ENCODE results near the gene TTC38.

Gene TTC38

GRCh38 chr22:46335201-46336118 lies 67.7 kb downstream of the TTC38 start, which contains the start of gene TRMU:
TRMU (plus strand) TSS chr22:46335714; CDS start chr22:46335765, 51 bp downstream.
- DNase-seq = peak; percentile 90

GRCh38 chr22:46336119-46337078 lies 68.6 kb downstream of the TTC38 start:
- DNase-seq = no peak

- no peak for DNase-seq
Observed at GRCh38 chr22:46337870-46338269, 70.1 kb downstream of the TTC38 start.

DNA sequence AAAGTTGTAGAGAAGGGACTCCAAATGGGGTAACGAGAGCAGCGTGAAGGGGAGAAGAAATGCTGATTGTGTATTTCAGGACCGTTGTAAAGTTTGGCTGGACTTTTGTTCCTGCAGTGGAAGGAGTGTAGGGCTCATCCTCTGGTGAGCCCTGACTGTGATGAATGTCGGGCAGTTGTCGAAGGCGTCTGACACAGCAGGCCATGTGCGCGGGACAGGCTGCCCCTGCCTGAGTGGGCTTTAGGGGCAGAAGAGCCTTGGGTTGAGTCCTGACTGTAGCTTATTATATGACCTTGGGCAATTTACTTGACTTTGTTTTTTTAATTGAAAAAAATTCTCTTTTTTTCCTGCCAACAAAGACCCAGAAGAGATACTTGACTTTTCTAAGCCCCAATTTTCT lies 70.8 kb downstream of the TTC38 start:
- no peak for DNase-seq

GRCh38 chr22:46339956-46340355 lies 72.1 kb downstream of the TTC38 start:
- DNase-seq = no peak

DNA sequence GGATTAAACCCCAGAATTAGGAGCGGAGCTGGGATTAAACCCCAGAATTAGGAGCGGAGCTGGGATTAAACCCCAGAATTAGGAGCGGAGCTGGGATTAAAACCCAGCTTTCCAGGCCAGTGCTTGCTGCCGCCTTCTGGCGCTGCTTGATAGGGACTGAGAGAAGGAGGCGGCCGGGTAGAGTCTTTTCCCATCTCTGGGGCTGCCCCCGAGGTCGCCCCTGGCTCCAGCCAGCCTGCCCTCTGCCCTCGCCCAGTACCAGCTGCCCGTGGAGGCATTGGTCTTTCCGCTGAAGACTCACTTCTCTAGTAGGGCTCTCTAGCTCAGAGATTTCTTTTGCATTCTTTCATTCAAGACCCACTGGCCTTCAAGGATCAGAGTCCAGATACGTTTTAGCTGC lies 72.9 kb downstream of the TTC38 start:
- no peak for DNase-seq
